Transverse colon (tissue), 4 donors: ENCODE results near the gene TSTD2. TPM values are rescaled to one million over a fixed set of nuclear protein-coding genes. Genes with fewer than 3 reads are reported as not detected.
A peak's percentile ranks its signal among the peaks of the same experiment; 100 is the strongest.

Source experiments
- DNase-seq: peaks from one replicate; pipeline ENCODE4 v3.0.0-alpha.2; 2019
- H3K27ac ChIP-seq, 4 donors: fragments of 200-600 bp; sonication (generic); 2 replicates each; pipeline ENCODE4 v1.5.1; 2016 to 2018; ENCODE audit warnings: inconsistent platforms in 4 of 4
- H3K27me3 ChIP-seq: fragments of 200-600 bp; sonication (generic); 2 replicates; pipeline ENCODE4 v1.5.1; 2017; ENCODE audit warnings: inconsistent platforms
- H3K36me3 ChIP-seq, 4 donors: fragments of 200-600 bp; sonication (generic); 2 replicates each; pipeline ENCODE4 v1.5.1; 2017 to 2019; ENCODE audit warnings: inconsistent platforms in 4 of 4
- H3K4me1 ChIP-seq, 4 donors: fragments of 200-600 bp; sonication (generic); 2 replicates each; pipeline ENCODE4 v1.5.1; 2017 to 2020; ENCODE audit warnings: inconsistent platforms in 4 of 4
- H3K4me3 ChIP-seq, 4 donors: fragments of 200-600 bp; sonication (generic); 1 replicate in 1 of 4; 2 replicates in 3 of 4; pipeline versions ENCODE4 v1.5.1 to v1.6.1; 2017 to 2019; ENCODE audit warnings: inconsistent platforms in 4 of 4
- H3K9me3 ChIP-seq, 2 donors: fragments of 200-600 bp; sonication (generic); 2 replicates each; pipeline ENCODE4 v1.5.1; 2017 to 2019; ENCODE audit warnings: inconsistent platforms in 2 of 2
- EP300 ChIP-seq: sonication (generic); formaldehyde crosslinking; IDR thresholded peaks from one replicate; pipeline ENCODE4 v1.6.1; 2017; ENCODE audit warnings: antibody characterized with exemption, low read depth
- POLR2A ChIP-seq: fragments of 450-650 bp; IDR thresholded peaks from one replicate; pipeline ENCODE4 v1.6.1; 2016; ENCODE audit warnings: antibody characterized with exemption, mild to moderate bottlenecking, moderate library complexity
- POLR2AphosphoS5 ChIP-seq, 3 donors: sonication (generic); formaldehyde crosslinking; IDR thresholded peaks; one replicate each; pipeline ENCODE4 v1.6.1; 2016; ENCODE audit warnings: antibody characterized with exemption in 3 of 3
- WGBS, 2 donors: methylation state at CpG; one replicate each; pipeline ENCODE4 v1.1.5; 2018; ENCODE audit warnings: low coverage in 1 of 2; 5-methylcytosine and 5-hydroxymethylcytosine counted together
- in situ Hi-C, 4 donors: fragments of 200-750 bp; cut with MboI; loops; one replicate each; pipeline versions ENCODE4 v1.15.0 to v1.15.1; 2017; ENCODE audit warnings: low sequenced_read_pairs in 3 of 4, low pct_ligation_motif_present in 1 of 4, low pct_unique_long_range_greater_than_20kb in 1 of 4
- intact Hi-C: fragments of 100-400 bp; cut with DNase I; formaldehyde crosslinking; loops from one replicate; pipeline ENCODE4 v1.15.1; 2023; ENCODE audit warnings: low total_unique reads
- total RNA-seq, 4 donors: library from RNA; depleted of rRNA; stranded (reverse); fragments of >200 nt; gene quantifications; one replicate each; pipeline ENCODE4 v1.1.0, GENCODE V29; 2016
- TF ChIP-seq, protein P1 (sequence below), 5 experiments: fragments of 200-600 bp in 3 of 5; fragments of 450-650 bp in 2 of 5; sonication (generic) in 3 of 5; IDR thresholded peaks; 1 replicate in 2 of 5; 2 replicates in 3 of 5; pipeline ENCODE4 v1.5.1; 2016 to 2017; ENCODE audit warnings: antibody characterized with exemption in 5 of 5, inconsistent platforms in 3 of 5, mild to moderate bottlenecking in 2 of 5, moderate library complexity in 1 of 5

Gene TSTD2
- total RNA-seq, 4 donors from 2014 or later: 13.8 to 27.0 (median 20.3) TPM

DNA sequence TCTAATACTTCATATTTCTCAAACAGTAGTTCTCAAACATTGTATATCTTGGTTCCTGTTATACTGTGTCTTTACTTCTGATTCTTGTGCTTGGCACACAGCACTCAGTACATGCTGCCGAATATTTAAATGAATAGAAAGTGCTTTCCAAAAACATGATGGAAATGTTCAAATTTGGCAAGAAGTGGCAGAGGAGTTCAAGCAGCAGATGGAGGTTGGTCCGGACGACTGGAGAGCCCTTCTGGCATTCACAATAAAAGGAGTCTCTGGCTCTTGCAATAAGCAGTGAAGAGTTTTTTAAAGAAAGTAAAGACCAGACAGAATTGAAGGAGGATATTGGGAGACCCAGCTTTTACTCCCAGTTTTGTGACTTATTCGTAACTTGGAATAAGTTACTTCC lies 36.3 kb downstream of the TSTD2 start:
- in situ Hi-C loops: no loop called here
- WGBS, 2 donors: 47 to 67% methylated on average over 3 to 4 of the region's 4 CpGs
- Histone ChIP-seq H3K27me3 (no peaks in the 10 kb centered on the region), H3K9me3 (no peaks in the 10 kb centered on the region), H3K4me3 (no peak overlapping the region), H3K27ac (peak overlapping the region in 2 of 4 donors; percentile 17 to 19), H3K36me3 (peaks cover 0 to 18% (median 0%) of the 10 kb centered on the region in 4 donors), H3K4me1 (peaks cover 3 to 24% (median 13%) of the 10 kb centered on the region in 4 donors)
- DNase-seq: no peak
- TF ChIP-seq EP300 (no peak), POLR2A (no peak), POLR2AphosphoS5 (IDR thresholded peaks at IDR 0.05) (no peak)
- TF ChIP-seq, protein P1, sequence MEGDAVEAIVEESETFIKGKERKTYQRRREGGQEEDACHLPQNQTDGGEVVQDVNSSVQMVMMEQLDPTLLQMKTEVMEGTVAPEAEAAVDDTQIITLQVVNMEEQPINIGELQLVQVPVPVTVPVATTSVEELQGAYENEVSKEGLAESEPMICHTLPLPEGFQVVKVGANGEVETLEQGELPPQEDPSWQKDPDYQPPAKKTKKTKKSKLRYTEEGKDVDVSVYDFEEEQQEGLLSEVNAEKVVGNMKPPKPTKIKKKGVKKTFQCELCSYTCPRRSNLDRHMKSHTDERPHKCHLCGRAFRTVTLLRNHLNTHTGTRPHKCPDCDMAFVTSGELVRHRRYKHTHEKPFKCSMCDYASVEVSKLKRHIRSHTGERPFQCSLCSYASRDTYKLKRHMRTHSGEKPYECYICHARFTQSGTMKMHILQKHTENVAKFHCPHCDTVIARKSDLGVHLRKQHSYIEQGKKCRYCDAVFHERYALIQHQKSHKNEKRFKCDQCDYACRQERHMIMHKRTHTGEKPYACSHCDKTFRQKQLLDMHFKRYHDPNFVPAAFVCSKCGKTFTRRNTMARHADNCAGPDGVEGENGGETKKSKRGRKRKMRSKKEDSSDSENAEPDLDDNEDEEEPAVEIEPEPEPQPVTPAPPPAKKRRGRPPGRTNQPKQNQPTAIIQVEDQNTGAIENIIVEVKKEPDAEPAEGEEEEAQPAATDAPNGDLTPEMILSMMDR (IDR thresholded peaks at IDR 0.05): no peak
- intact Hi-C loops: no loop called here

DNA sequence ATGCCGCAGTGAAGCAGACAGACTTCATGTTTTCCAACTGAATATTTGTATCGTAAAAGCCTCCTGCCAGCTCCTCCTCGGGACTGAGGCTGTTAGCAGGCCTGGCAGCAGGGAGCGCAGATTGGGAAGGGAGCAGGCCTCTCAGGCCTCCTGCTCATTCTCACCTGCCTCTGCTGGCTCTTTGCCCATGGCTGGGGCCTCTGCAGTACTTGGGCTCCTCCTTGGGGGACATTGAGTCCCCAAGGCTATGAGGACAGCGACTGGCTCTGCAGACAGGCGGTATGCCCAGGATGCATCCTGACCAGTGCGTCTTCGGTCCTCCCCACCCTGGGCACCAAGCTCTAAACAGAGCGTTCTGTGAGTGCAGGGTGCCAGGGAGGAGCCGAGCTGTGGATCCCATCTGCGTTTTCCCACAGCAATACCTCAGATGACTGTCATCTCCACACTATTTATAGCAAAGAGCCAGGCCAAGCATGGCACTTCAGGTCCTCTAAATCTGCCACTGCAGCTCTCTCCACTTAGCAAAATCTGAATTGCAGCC lies 38.7 kb downstream of the TSTD2 start:
- no peaks in the 10 kb centered on the region for H3K9me3 ChIP-seq
- no peak overlapping the region for H3K4me3 ChIP-seq
- TF ChIP-seq POLR2A (no peak), POLR2AphosphoS5 (IDR thresholded peaks at IDR 0.05) (peak in 1 of 3 donors; percentile 14), EP300 (no peak)
- TF ChIP-seq, protein P1 (IDR thresholded peaks at IDR 0.05): no peak
- peak overlapping the region in 3 of 4 donors; percentile 46 to 62 (median 52) for H3K27ac ChIP-seq
- DNase-seq: no peak
- H3K36me3 ChIP-seq: no peaks in the 10 kb centered on the region
- in situ Hi-C loops (no loop called here), intact Hi-C loops (no loop called here)
- no peaks in the 10 kb centered on the region for H3K27me3 ChIP-seq
- WGBS, 2 donors: 46 to 76% methylated on average over 2 to 11 of the region's 11 CpGs
- H3K4me1 ChIP-seq: peaks cover 0 to 15% (median 7%) of the 10 kb centered on the region in 4 donors

DNA sequence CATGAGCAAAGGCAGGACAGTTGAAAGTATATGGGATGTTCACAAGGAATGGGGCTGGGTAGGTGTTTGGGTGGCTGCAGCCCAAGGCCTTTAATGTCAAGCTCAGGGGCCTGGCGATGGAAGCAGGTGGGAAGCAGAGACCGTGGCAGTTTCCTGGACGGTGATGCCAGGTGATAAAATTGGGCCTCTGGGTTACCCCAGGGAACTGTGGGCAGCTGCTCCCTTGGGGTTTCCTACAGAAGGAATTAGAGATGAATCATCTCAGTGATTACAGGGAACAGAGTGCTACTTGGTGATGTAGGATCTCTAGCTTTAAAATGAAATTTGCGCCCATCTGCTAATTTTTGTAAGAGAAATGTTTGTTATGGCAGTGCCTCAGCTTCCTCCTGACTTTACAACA lies 39.2 kb downstream of the TSTD2 start:
- TF ChIP-seq POLR2A (no peak), POLR2AphosphoS5 (IDR thresholded peaks at IDR 0.05) (no peak), EP300 (no peak)
- TF ChIP-seq, protein P1 (IDR thresholded peaks at IDR 0.05): no peak
- in situ Hi-C loops: no loop called here

DNA sequence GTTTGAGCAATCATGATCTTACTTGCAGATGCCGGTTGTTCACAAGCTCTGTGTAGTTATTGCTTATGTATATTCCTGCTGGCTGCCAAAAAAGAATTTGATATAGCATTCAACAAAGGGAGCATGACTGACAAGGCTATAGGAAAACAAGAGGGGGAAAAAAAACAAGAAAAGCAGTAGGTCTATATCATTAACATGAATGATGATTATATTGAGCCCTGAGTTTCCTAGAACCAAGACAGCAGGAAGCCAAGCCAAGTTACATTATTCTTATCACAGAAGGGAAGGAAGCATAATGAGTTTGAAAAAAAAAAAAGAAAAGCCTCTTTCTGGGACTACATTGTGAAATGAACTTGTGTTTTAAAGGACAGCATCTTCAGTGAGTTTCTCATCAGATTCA lies 41.0 kb downstream of the TSTD2 start:
- Histone ChIP-seq H3K4me3 (no peak overlapping the region), H3K27ac (no peak overlapping the region), H3K4me1 (peaks cover 0 to 4% (median 2%) of the 10 kb centered on the region in 4 donors), H3K9me3 (no peaks in the 10 kb centered on the region), H3K27me3 (no peaks in the 10 kb centered on the region), H3K36me3 (no peaks in the 10 kb centered on the region)
- no peak for DNase-seq
- in situ Hi-C loops: no loop called here
- WGBS, 2 donors: 82 to 93% methylated on average over 1 of the region's 1 CpG
- TF ChIP-seq POLR2AphosphoS5 (IDR thresholded peaks at IDR 0.05) (no peak), POLR2A (no peak), EP300 (no peak)
- TF ChIP-seq, protein P1 (IDR thresholded peaks at IDR 0.05): no peak
- intact Hi-C loops: no loop called here

More for the DNA sequence above, 39.2 kb downstream of the TSTD2 start:
- intact Hi-C loops: no loop called here
- Histone ChIP-seq H3K27me3 (no peaks in the 10 kb centered on the region), H3K27ac (peak overlapping the region in 3 of 4 donors; percentile 46 to 62 (median 52)), H3K4me1 (peaks cover 0 to 13% (median 7%) of the 10 kb centered on the region in 4 donors), H3K4me3 (no peak overlapping the region), H3K36me3 (no peaks in the 10 kb centered on the region), H3K9me3 (no peaks in the 10 kb centered on the region)
- WGBS, 2 donors: 75 to 89% methylated on average over 1 to 4 of the region's 4 CpGs
- DNase-seq: no peak
